GM19193 (cell line): ENCODE data around the gene TMEM266.

Experiments used
- POLR2A ChIP-seq: IDR thresholded peaks from 4 replicates; pipeline ENCODE4 v1.6.1; 2011; ENCODE audit not compliant: insufficient read depth, insufficient read length; ENCODE audit errors: extremely low read depth

Gene TMEM266

DNA sequence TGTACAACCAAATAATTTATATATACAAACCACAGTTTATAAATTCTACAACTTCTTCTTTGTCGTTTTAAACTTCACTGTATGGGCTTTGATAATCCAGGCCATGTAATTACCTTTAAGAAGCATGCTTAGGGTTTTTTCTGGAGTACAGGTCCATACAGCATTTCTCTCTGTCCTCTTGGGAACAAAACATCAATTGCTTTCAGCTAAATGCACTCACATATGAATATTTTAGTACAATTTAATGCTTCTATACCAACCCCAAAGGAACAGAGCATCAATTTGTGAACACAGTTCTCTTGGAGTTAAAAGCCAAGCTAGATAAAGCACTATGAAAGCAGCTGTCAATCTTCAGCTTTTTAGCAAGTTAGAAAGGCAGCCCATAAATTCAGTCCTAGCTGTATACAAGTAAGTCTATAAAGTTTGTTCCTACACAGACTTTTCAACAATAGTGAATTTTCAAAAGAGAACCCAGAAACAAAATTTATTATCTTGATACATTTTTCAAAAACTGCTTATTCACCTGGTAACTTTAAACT is 185.4 kb downstream of the TMEM266 start:
- no peak for TF ChIP-seq POLR2A

DNA sequence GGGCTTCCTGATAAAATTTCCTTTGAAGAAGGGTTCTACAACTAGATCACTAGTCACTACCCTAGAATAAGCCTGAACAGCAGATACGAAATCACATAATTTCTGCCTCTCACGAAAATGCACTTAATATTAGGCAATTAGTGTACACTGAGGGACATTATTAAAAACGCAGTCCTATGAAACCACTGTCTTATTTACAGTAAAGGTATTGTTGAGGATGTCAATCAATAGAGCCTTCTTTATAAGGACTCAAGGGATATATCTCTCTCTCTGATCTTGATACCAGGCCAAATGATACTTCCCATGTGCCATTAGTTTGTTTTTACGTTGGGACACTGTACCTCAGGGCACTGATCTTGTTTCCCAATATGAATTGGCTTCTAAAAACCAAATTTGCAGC is 191.9 kb downstream of the TMEM266 start:
- TF ChIP-seq POLR2A: no peak

DNA sequence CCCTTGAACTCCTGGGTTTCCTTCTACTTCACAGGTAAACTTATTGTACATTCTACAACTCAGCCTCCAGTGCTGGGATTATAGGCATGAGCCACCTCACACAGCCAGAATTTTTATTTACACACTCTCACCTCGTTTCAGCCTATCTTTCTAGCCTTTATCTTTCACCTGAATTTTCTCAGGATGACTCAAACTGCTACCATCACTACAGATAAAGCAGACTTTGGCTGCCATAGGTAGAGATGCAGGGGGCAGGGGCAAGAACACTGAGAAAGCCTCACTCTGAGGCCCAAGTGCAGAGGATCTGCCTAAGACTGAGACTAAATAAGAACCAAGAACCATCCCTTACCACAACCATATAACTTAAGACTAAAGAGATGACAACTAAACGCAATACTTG is 192.5 kb downstream of the TMEM266 start:
- no peak for TF ChIP-seq POLR2A

DNA sequence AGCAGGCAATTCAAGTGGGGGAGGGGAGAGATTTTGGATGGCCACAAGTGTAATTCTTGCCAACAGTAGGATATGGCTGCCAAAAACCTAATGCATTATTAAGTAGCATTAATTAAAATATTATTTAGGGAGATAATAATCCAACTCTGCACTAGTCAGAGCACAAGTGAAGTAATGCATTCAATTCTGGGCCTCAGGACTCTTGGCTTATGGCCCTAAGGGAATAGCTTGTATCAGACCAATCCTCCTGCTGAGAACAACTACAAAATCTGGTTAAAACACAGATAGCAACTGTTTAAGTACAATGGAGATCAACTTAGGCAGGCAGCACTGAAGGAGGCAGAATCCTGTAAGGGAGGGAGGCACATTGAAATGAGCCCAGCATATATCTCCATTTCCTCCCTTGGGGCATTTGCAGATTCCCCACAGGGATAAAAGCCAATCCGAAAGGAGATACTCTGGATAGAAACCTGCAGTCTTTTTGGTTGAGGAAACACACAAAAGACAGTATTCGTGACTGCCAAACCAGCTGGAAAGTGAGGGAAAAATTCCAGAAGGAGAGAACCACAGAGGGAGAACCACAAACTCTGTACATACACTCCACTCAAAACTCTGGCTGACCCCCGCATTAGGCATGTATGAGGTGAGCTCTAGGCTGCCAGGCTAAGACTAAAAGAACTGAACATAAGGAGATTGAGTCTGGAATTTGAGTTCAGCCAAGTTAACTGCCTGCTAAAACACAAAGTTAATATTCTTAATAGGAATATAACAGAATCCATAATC is 194.1 kb downstream of the TMEM266 start:
- TF ChIP-seq POLR2A: no peak
